HT-29 (cell line): Measurements from ENCODE around the gene ZNF584. TPM values are rescaled to one million over a fixed set of nuclear protein-coding genes. Genes with fewer than 3 reads are reported as not detected.

Experiments
- DNase-seq: peaks from one replicate; pipeline ENCODE4 v3.0.0-alpha.2; 2015; ENCODE audit warnings: low spot score
- total RNA-seq: library from RNA; depleted of rRNA; stranded (reverse); fragments of >200 nt; shearing (Covaris generic); gene quantifications from 2 replicates; pipeline ENCODE4 v1.2.3, GENCODE V29; 2014

ZNF584 gene
- total RNA-seq, 1 experiment from 2014 or later, result 33.1 TPM

GRCh38 chr19:58385891-58386575, 22.4 kb upstream of the ZNF584 start:
- peak; percentile 63 for DNase-seq

DNA sequence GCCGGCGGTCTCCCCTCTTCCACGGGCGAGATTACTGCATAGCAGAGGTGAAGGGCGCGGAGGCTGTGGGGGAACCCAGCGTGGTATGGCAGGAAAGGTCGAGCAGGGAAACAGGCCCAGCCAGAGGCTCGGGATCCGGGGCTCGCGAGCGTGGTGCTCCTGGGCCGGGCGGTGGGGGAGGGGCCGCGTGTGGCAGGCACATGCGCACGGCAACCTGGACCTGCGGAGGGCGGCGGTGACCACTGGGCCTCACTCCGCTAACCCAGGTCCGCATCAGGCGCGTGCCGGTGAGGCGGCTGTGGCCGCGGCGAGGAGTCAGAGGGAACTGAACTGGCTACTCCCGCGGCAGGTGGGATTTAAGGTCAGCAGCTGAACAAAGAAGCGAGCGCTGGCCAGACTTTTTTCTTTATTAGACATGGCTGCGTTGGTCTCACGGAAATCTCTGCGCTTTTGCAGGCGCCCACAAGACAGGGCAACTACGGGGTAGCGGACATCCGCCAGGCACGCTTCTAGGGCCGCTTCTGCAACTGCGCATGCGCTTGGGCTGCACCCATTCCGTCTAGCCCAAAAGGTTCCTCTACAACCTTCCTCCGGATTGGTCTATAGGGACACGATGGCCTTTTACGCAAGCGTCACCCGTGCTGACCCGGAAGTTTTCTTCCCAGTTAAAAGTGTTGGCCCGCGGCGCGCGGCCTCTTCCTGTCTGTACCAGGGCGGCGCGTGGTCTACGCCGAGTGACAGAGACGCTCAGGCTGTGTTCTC, 21.7 kb upstream of the ZNF584 start, which contains the start of gene RPS5:
RPS5 (plus strand) TSS at position 694 of the 762 bp plus-strand sequence. CDS start 869 bp downstream, outside the sequence.
- peak; percentile 100 for DNase-seq

DNA sequence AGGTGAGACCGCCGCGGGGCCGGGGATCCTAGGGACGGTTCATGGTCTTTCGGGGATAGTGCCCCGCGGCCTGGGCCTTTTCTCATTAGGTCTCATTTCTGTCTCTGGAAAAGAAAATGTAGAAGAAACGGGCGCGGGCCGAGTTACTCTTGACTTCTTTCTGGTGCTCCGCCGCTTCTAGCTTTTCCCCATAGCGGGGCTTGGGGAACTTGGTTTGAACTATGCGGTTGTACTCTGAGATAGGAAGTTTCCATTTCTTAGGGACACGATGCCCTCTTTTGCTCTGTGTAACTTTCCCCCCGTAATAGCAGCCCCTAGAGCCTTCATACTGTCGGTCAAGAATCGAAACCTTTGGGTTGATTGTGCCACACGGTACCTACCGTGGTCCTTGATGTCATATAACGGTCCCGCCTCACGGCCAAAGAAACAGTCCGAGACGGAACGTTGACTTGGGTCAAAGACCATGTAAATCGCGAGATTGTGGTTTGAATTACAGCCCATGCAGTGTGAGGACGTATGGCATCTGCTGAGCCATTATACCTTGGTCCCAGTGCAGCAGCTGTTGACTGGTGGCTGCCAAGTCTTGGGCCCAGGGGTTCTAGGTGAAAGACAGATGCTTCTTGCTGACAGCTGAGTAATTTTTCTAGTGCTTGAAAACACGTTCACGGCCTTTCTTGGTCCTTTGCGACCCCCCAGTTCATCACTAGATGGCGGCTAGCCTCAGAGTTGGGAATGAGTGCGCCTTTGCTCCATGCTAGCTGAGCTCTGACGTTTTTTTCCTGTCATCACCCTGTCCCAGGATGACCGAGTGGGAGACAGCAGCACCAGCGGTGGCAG, 20.9 kb upstream of the ZNF584 start:
- DNase-seq, result no peak

GRCh38 chr19:58388175-58388526, 20.3 kb upstream of the ZNF584 start:
- DNase-seq, result no peak

GRCh38 chr19:58392945-58393724, 15.3 kb upstream of the ZNF584 start:
- no peak for DNase-seq

- no peak for DNase-seq
Observed at GRCh38 chr19:58393725-58394033, 14.8 kb upstream of the ZNF584 start.

DNA sequence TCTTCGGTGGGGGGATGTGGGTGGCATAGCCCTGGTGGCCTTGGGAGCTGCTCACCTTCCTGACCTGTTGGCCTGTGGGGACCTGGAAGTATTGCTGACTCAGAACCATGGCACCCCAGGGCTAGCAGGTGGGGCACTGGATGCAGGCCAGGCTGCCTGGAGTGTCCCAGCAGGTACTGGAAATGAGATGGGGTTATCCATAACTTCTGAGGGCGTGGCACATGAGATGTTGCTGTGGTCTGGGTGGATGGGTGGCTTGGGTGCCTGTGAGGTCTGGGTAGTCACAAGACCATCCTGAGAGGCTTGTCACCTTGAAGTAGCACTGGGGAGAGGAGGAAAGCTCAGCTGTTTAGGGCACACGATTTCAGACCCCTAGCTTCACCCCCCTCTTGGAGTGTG, 13.6 kb upstream of the ZNF584 start:
- DNase-seq, result peak; percentile 56

DNA sequence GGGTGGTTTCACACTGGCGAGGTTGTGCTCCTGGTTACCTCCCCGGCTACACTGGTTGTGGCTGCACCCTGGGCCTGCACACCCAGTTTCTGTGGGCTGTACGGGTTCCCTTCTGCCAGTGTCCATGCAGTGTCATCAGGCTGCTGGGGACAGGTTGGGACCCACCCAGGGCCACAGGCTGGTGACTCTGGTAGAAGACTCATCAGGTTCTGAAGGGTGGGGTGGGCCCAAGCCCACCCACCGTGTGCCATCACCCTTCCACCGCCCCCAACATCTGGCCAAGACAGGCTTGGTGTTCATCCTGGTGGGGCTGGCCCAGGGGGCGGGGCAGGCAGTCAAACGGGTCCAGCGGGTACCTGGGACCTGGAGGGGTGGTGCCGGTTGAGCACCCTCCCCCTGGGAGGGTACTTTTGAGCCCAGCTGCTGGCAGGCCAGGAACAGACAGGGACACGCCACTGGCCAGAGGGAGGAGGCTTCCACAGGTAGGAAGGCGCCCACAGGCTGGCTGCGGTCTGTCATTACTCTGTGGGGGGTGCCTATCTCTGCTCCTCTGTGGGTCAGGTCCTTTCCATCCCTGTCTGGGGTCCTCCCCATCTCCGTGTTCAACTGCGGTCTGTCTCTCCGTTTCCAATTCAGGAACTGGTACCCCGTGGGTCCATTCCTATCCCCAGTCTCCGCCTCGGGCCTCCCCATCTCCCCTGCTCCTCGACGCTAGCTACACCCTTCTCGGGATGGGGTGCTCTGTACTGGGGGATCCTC, 13.1 kb upstream of the ZNF584 start, which contains the start of gene RNF225:
RNF225 (plus strand) TSS at position 437 of the 759 bp plus-strand sequence. CDS start 434 bp downstream, outside the sequence.
- DNase-seq, result peak; percentile 89

DNA sequence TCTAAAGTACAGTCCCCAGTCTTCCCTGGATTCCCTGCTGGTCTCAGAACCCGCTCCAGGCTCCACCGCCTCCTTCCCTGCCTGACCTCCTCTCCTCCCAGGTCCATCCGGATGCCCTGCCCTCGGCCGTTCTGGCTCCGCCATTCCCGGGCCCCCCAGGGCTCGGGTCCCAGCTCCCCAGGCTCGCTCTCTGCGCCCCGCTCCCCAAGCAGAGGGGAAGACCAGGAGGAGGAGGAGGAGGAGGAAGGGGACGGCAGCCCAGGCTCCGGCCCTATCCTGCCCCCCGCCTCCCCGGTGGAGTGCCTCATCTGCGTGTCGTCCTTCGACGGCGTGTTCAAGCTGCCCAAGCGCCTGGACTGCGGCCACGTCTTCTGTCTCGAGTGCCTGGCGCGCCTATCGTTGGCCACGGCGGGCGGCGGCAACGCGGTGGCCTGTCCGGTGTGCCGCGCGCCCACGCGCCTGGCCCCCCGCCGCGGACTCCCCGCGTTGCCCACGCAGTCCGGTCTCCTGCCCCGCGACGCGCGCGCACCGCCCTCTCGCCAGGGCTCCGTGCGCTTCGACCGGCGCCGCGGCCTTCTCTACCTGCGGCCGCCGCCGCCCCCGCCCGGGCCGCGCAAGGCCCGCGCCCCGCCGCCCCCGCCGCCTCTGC, 12.3 kb upstream of the ZNF584 start:
- no peak for DNase-seq

GRCh38 chr19:58396691-58397532, 11.5 kb upstream of the ZNF584 start:
- no peak for DNase-seq

GRCh38 chr19:58397533-58398037, 10.9 kb upstream of the ZNF584 start:
- no peak for DNase-seq

DNA sequence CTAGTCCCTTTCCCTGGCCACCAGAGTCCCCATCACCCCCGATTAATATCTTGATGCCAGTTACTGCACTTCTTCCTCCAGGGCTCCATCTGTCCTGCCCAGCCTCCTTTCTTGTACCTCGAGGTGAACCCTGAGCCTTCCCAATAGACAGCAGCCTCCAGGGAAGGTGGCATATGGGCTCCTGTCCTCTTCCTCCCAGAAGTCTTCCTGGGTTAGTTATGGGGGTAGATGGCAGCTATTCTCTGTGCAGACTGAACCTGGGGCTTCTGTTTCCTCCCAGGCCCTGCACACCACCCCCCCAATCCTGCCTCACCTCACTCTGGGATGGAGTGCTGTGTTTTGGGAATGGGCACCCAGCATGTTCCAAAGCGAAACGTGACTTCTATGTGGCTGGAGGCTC, 10.4 kb upstream of the ZNF584 start:
- no peak for DNase-seq

GRCh38 chr19:58398545-58398944, 9.9 kb upstream of the ZNF584 start:
- DNase-seq, result no peak

- no peak for DNase-seq
Observed at GRCh38 chr19:58399903-58400302, 8.5 kb upstream of the ZNF584 start.

DNA sequence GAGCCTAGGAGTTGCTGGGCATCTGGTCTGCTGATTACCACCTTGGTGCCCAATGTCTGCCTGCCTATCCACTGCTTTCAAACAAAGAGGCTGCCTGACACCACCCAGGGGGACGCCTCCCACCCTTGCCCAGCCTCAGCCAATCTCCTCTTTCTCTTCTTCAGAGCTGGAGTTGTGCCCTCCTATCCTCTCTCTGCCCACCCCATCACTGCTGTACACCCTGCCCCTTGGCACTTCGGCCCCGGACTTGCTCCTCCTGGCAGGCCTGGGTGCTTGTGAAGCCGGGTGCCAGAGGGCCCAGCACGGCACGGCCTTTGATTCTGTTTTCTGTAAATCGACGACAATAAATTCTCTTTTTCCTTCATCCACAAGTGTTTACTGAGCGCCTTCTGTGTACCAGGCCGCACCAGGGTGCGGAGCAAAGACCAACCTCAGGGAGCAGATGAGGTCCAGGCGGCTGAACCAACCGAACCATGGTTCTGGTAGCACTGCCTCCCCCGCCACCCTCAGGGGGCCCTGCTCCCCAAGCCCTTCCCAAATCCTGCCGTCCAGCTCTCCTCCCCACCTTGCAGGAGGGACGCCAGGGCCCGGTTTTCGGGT, 8.0 kb upstream of the ZNF584 start:
- DNase-seq, result no peak

GRCh38 chr19:58400916-58401839, 7.3 kb upstream of the ZNF584 start:
- peak; percentile 100 for DNase-seq

- DNase-seq, result no peak
Observed at GRCh38 chr19:58401840-58402421, 6.5 kb upstream of the ZNF584 start.
